ENCODE results near the gene LRRC4B.

LRRC4B gene

DNA sequence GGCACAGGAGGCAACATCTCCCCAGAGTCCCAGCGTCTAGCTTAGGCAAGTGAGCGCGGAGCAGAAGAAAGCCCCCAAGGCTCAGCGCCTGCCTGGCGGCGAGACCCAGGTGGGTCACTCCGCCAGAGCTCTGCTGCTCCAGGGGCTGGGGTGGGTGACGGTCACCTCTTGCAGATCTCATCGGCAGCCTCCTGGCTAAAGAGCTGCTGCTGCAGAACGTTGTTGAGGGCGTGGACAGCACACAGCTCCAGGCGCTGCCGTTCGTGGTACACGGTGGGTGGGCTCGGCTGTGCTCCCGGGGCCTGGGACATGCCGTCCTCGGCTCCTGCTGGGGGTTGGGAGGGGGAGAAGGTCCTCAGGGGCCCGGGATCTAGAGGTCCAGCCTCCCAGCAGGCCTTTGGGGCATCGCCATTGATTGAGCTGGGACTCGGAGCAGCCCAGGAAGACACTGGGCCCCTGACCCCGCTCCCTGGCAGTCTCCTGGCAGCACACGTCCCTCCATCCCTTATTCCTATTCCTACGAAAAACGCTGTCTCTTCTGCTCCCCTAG lies 58.0 kb downstream of the LRRC4B start:
- Histone ChIP-seq H3K4me3 (ENCODE audit: low read depth, low read length) (peak overlapping the region; percentile 64), H3K4me1 (ENCODE audit: control insufficient read depth, insufficient read depth, low read length) (peaks cover 5% of the 10 kb centered on the region), H3K27ac (ENCODE audit: extremely low read depth, low read depth, low read length) (peak overlapping the region; percentile 18; the same call in 1 of the 2 replicates), H3K9me3 (ENCODE audit: control insufficient read depth, insufficient read depth, low read depth, low read length) (no peaks in the 10 kb centered on the region), H3K36me3 (ENCODE audit: control insufficient read depth in 2 of 2, insufficient read depth in 1 of 2, low read length in 2 of 2) (no peaks in the 10 kb centered on the region; a peak in 1 of 3 replicates)
- ChIA-PET CTCF (interaction anchor here (0.9 to 1.7 kb wide), 4 partner anchors 27 to 50 kb away, joined by 3 to 5 read pairs (median 3); no protein-coding TSS in a partner anchor), POLR2A (interaction anchor here (1.1 to 1.7 kb wide), 3 partner anchors 13 to 295 kb away, joined by 3 to 8 read pairs (median 4); partner anchors contain the start of gene POLD1)
- 0 out of 2 replicates have a peak, but pooled peaks have one; percentile 41 for TF ChIP-seq ZNF366 (tag by site-specific recombination; conservative IDR thresholded peaks at IDR 0.05)
- TF ChIP-seq ZNF19 (tag by site-specific recombination; IDR thresholded peaks at IDR 0.05; ENCODE audit: low read depth) = no peak

GRCh38 chr19:50509366-50509765 lies 58.9 kb downstream of the LRRC4B start:
- no peak overlapping the region for H3K4me3 ChIP-seq (ENCODE audit: low read depth, low read length)
- TF ChIP-seq, protein P1, sequence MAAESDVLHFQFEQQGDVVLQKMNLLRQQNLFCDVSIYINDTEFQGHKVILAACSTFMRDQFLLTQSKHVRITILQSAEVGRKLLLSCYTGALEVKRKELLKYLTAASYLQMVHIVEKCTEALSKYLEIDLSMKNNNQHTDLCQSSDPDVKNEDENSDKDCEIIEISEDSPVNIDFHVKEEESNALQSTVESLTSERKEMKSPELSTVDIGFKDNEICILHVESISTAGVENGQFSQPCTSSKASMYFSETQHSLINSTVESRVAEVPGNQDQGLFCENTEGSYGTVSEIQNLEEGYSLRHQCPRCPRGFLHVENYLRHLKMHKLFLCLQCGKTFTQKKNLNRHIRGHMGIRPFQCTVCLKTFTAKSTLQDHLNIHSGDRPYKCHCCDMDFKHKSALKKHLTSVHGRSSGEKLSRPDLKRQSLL (tag by site-specific recombination; IDR thresholded peaks at IDR 0.05) = no peak
- TF ChIP-seq MYNN (tag by site-specific recombination; IDR thresholded peaks at IDR 0.05; ENCODE audit: borderline replicate concordance) (no peak), GFI1B (tag by site-specific recombination; IDR thresholded peaks at IDR 0.05) (no peak)
- no peak overlapping the region for H3K27ac ChIP-seq (ENCODE audit: extremely low read depth, low read depth, low read length)
- H3K9me3 ChIP-seq (ENCODE audit: control insufficient read depth, insufficient read depth, low read depth, low read length) = no peaks in the 10 kb centered on the region
- POLR2A ChIA-PET = interaction anchor here (0.6 to 1.1 kb wide), 3 partner anchors 125 to 1680 kb away, joined by 3 to 6 read pairs (median 3); partner anchors contain the start of gene POLD1
- no peaks in the 10 kb centered on the region; a peak in 1 of 3 replicates for H3K36me3 ChIP-seq (ENCODE audit: control insufficient read depth in 2 of 2, insufficient read depth in 1 of 2, low read length in 2 of 2)
- H3K4me1 ChIP-seq (ENCODE audit: control insufficient read depth, insufficient read depth, low read length) = peaks cover 5% of the 10 kb centered on the region
- CTCF ChIA-PET = interaction anchor here (0.7 to 1.6 kb wide), 3 partner anchors 28 to 362 kb away, joined by 3 to 5 read pairs (median 3); no protein-coding TSS in a partner anchor

- peaks cover 5% of the 10 kb centered on the region for H3K4me1 ChIP-seq (ENCODE audit: control insufficient read depth, insufficient read depth, low read length)
- H3K9me3 ChIP-seq (ENCODE audit: control insufficient read depth, insufficient read depth, low read depth, low read length) = no peaks in the 10 kb centered on the region
- H3K27ac ChIP-seq (ENCODE audit: extremely low read depth, low read depth, low read length) = no peak overlapping the region
- ChIA-PET POLR2A (interaction anchor here (0.6 to 1.1 kb wide), 4 partner anchors 125 to 1681 kb away, joined by 3 to 8 read pairs (median 4); partner anchors contain the start of gene POLD1), CTCF (interaction anchor here (0.7 to 1.6 kb wide), 2 partner anchors 28 to 361 kb away, joined by 3 to 5 read pairs; no protein-coding TSS in a partner anchor)
- no peaks in the 10 kb centered on the region; a peak in 1 of 3 replicates for H3K36me3 ChIP-seq (ENCODE audit: control insufficient read depth in 2 of 2, insufficient read depth in 1 of 2, low read length in 2 of 2)
- TF ChIP-seq WT1 (tag by site-specific recombination; IDR thresholded peaks at IDR 0.05) (no peak), ZNF621 (tag by site-specific recombination; IDR thresholded peaks at IDR 0.05) (no peak), ZNF175 (tag by site-specific recombination; IDR thresholded peaks at IDR 0.05) (no peak), ZNF335 (tag by site-specific recombination; conservative IDR thresholded peaks at IDR 0.05) (no peak), ZXDB (tag by site-specific recombination; IDR thresholded peaks at IDR 0.05) (no peak), ZNF274 (IDR thresholded peaks at IDR 0.05; ENCODE audit: low read length) (no peak), ZNF274 (tag by site-specific recombination; IDR thresholded peaks at IDR 0.05; ENCODE audit: borderline replicate concordance) (no peak)
- TF ChIP-seq, protein P2, sequence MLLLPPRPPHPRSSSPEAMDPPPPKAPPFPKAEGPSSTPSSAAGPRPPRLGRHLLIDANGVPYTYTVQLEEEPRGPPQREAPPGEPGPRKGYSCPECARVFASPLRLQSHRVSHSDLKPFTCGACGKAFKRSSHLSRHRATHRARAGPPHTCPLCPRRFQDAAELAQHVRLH (tag by site-specific recombination; IDR thresholded peaks at IDR 0.05) = no peak
- no peak overlapping the region for H3K4me3 ChIP-seq (ENCODE audit: low read depth, low read length)
These were observed 59.4 kb downstream of the LRRC4B start for GRCh38 chr19:50508843-50509190.

DNA sequence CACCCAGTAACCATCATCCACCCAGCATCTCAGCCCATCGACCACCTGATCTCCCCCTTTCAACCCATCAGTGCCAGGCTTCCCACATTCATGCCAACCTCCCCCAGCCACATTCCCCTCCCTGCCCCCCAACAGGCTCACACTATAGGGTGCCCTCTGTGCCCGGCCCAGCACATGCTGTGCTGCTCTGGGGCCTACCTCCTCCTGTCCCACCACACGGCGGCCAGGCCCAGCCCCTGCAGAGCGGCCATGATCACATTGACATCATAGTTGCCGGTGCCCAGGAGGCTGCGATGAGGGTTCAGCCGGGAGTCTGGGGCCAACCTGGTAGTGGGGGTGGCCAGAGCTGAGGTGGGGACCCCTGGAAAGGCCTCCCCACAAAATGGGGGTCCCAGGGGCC lies 60.9 kb downstream of the LRRC4B start:
- Histone ChIP-seq H3K4me3 (ENCODE audit: low read depth, low read length) (no peak overlapping the region), H3K27ac (ENCODE audit: extremely low read depth, low read depth, low read length) (no peak overlapping the region), H3K9me3 (ENCODE audit: control insufficient read depth, insufficient read depth, low read depth, low read length) (no peaks in the 10 kb centered on the region), H3K36me3 (ENCODE audit: control insufficient read depth in 2 of 2, insufficient read depth in 1 of 2, low read length in 2 of 2) (no peaks in the 10 kb centered on the region; a peak in 1 of 3 replicates), H3K4me1 (ENCODE audit: control insufficient read depth, insufficient read depth, low read length) (peaks cover 5% of the 10 kb centered on the region)
- ChIA-PET CTCF (no interaction called here), POLR2A (no interaction called here)
- TF ChIP-seq ZXDB (tag by site-specific recombination; IDR thresholded peaks at IDR 0.05) (no peak), ZNF274 (IDR thresholded peaks at IDR 0.05; ENCODE audit: low read length) (no peak), ZNF274 (tag by site-specific recombination; IDR thresholded peaks at IDR 0.05; ENCODE audit: borderline replicate concordance) (no peak), SP2 (tag by site-specific recombination; IDR thresholded peaks at IDR 0.05) (0 out of 2 replicates have a peak, but pooled peaks have one; percentile 2), HIC1 (tag by site-specific recombination; IDR thresholded peaks at IDR 0.05) (peak; percentile 72), ZNF280C (tag by site-specific recombination; IDR thresholded peaks at IDR 0.05) (no peak)
- TF ChIP-seq, protein P3, sequence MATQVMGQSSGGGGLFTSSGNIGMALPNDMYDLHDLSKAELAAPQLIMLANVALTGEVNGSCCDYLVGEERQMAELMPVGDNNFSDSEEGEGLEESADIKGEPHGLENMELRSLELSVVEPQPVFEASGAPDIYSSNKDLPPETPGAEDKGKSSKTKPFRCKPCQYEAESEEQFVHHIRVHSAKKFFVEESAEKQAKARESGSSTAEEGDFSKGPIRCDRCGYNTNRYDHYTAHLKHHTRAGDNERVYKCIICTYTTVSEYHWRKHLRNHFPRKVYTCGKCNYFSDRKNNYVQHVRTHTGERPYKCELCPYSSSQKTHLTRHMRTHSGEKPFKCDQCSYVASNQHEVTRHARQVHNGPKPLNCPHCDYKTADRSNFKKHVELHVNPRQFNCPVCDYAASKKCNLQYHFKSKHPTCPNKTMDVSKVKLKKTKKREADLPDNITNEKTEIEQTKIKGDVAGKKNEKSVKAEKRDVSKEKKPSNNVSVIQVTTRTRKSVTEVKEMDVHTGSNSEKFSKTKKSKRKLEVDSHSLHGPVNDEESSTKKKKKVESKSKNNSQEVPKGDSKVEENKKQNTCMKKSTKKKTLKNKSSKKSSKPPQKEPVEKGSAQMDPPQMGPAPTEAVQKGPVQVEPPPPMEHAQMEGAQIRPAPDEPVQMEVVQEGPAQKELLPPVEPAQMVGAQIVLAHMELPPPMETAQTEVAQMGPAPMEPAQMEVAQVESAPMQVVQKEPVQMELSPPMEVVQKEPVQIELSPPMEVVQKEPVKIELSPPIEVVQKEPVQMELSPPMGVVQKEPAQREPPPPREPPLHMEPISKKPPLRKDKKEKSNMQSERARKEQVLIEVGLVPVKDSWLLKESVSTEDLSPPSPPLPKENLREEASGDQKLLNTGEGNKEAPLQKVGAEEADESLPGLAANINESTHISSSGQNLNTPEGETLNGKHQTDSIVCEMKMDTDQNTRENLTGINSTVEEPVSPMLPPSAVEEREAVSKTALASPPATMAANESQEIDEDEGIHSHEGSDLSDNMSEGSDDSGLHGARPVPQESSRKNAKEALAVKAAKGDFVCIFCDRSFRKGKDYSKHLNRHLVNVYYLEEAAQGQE (tag by site-specific recombination; IDR thresholded peaks at IDR 0.05) = no peak
